SKM-1 treated with dmso at 0.1 percent for 144 hours (cell line): ENCODE results near the gene KCNJ18.
"Not testable (repeated sequence)": the region's sequence is repeated elsewhere in the genome, so short reads cannot be mapped to it uniquely, and the experiment has no call there.

ENCODE experiments used
- DNase-seq: peaks from one replicate; lab custom pipeline; 2025; ENCODE audit not compliant: unreplicated experiment; lab: John Stamatoyannopoulos, UW

KCNJ18 gene

GRCh38 chr17:21751111-21751510 is 58.8 kb downstream of the KCNJ18 start:
- DNase-seq: not testable (repeated sequence)
